Astrocyte (in vitro differentiated cells and primary cell): ENCODE results near the gene MST1. TPM values are rescaled to one million over a fixed set of nuclear protein-coding genes. Genes with fewer than 3 reads are reported as not detected.

Experiments used
- DNase-seq: peaks from one replicate; pipeline ENCODE4 v3.0.0-alpha.2; 2010; ENCODE audit warnings: low read depth
- FAIRE-seq: peaks from 2 replicates; lab custom pipeline; 2011; peaks lifted over from hg19 to GRCh38; lab: Jason Lieb, UNC
- H2AFZ ChIP-seq: 2 replicates; pipeline ENCODE4 v1.6.0; 2012; ENCODE audit warnings: low read depth, low read length, inconsistent platforms
- H3K27ac ChIP-seq: 2 replicates; pipeline ENCODE4 v1.5.1; 2011; ENCODE audit warnings: low read depth, low read length, inconsistent platforms
- H3K27me3 ChIP-seq: 2 replicates; pipeline ENCODE4 v1.6.0; 2011; ENCODE audit warnings: low read length, inconsistent platforms; ENCODE audit not compliant: insufficient read depth
- H3K36me3 ChIP-seq: 2 replicates; pipeline ENCODE4 v1.5.1; 2011; ENCODE audit warnings: low read length, inconsistent platforms; ENCODE audit not compliant: insufficient read depth
- H3K4me1 ChIP-seq: 2 replicates; pipeline ENCODE4 v1.5.1; 2011; ENCODE audit warnings: low read length, inconsistent platforms; ENCODE audit not compliant: insufficient read depth
- H3K4me2 ChIP-seq: 2 replicates; pipeline ENCODE4 v1.6.0; 2012; ENCODE audit warnings: low read length, inconsistent platforms
- H3K4me3 ChIP-seq: 2 replicates; pipeline ENCODE4 v1.5.1; 2011; ENCODE audit warnings: low read depth, mild to moderate bottlenecking, low read length, inconsistent platforms; ENCODE audit not compliant: insufficient read depth
- H3K79me2 ChIP-seq: 2 replicates; pipeline ENCODE4 v1.6.0; 2012; ENCODE audit warnings: mild to moderate bottlenecking, low read length, inconsistent platforms; ENCODE audit not compliant: insufficient read depth
- H3K9ac ChIP-seq: 2 replicates; pipeline ENCODE4 v1.6.0; 2012; ENCODE audit warnings: mild to moderate bottlenecking, low read length, inconsistent platforms
- H3K9me3 ChIP-seq: 2 replicates; pipeline ENCODE4 v1.5.1; 2012; ENCODE audit warnings: low read depth, mild to moderate bottlenecking, low read length, inconsistent platforms; ENCODE audit not compliant: insufficient read depth
- H4K20me1 ChIP-seq: 2 replicates; pipeline ENCODE4 v1.6.0; 2012; ENCODE audit warnings: low read length, inconsistent platforms; ENCODE audit not compliant: insufficient read depth
- H3K27ac Mint-ChIP-seq: one replicate; pipeline ENCODE4 v1.8.0; 2021; ENCODE audit warnings: mild to moderate bottlenecking, mixed read lengths; ENCODE audit not compliant: unreplicated experiment
- H3K27me3 Mint-ChIP-seq: one replicate; pipeline ENCODE4 v1.8.0; 2021; ENCODE audit warnings: low read depth, mixed read lengths; ENCODE audit not compliant: unreplicated experiment
- H3K36me3 Mint-ChIP-seq: one replicate; pipeline ENCODE4 v1.8.0; 2021; ENCODE audit warnings: low read depth, mixed read lengths; ENCODE audit not compliant: unreplicated experiment
- H3K4me1 Mint-ChIP-seq: one replicate; pipeline ENCODE4 v1.8.0; 2021; ENCODE audit warnings: low read depth, mixed read lengths; ENCODE audit not compliant: unreplicated experiment
- H3K4me3 Mint-ChIP-seq: one replicate; pipeline ENCODE4 v1.8.0; 2021; ENCODE audit warnings: mild to moderate bottlenecking, moderate library complexity, mixed read lengths; ENCODE audit not compliant: unreplicated experiment
- H3K9me3 Mint-ChIP-seq: one replicate; pipeline ENCODE4 v1.8.0; 2021; ENCODE audit warnings: mild to moderate bottlenecking, mixed read lengths; ENCODE audit not compliant: unreplicated experiment
- CTCF ChIP-seq: IDR thresholded peaks from 2 replicates; pipeline ENCODE4 v1.5.1; 2011; ENCODE audit warnings: low read depth, mild to moderate bottlenecking, inconsistent platforms, low read length, moderate library complexity; ENCODE audit not compliant: insufficient read depth
- EZH2 ChIP-seq: IDR thresholded peaks from 2 replicates; pipeline ENCODE4 v1.6.1; 2012; ENCODE audit warnings: mild to moderate bottlenecking, low read length, inconsistent platforms; ENCODE audit not compliant: insufficient read depth
- total RNA-seq: library from RNA; stranded (reverse); gene quantifications from 2 replicates; pipeline ENCODE4 v1.2.1, GENCODE V29; 2021

Gene MST1
- total RNA-seq, 1 donor from 2014 or later = 9.3 TPM

- no peak overlapping the region for H3K27ac ChIP-seq
- Mint-ChIP-seq H3K4me3 (no peak overlapping the region), H3K27me3 (peaks cover 29% of the 10 kb centered on the region), H3K4me1 (no peaks in the 10 kb centered on the region), H3K36me3 (peaks cover 2% of the 10 kb centered on the region), H3K27ac (no peak overlapping the region), H3K9me3 (no peaks in the 10 kb centered on the region)
- DNase-seq = no peak
- H3K4me3 ChIP-seq = no peak overlapping the region
- no peaks in the 10 kb centered on the region for H3K79me2 ChIP-seq
- no peaks in the 10 kb centered on the region for H3K9me3 ChIP-seq
- no peaks in the 10 kb centered on the region for H4K20me1 ChIP-seq
- no peaks in the 10 kb centered on the region for H3K4me1 ChIP-seq
- H3K27me3 ChIP-seq = peaks cover 2% of the 10 kb centered on the region
- H3K4me2 ChIP-seq = no peak overlapping the region
- no peak overlapping the region for H3K9ac ChIP-seq
- no peak for FAIRE-seq
- TF ChIP-seq CTCF = no peak
- no peak for TF ChIP-seq EZH2
- H2AFZ ChIP-seq = no peak overlapping the region
- H3K36me3 ChIP-seq = no peaks in the 10 kb centered on the region
Measured at GRCh38 chr3:49661281-49661680, 28.0 kb downstream of the MST1 start.

- TF ChIP-seq EZH2 (no peak), CTCF (no peak)
- Mint-ChIP-seq H3K27me3 (peaks cover 29% of the 10 kb centered on the region), H3K4me1 (no peaks in the 10 kb centered on the region), H3K4me3 (no peak overlapping the region), H3K36me3 (peaks cover 2% of the 10 kb centered on the region), H3K9me3 (no peaks in the 10 kb centered on the region), H3K27ac (no peak overlapping the region)
- Histone ChIP-seq H3K9me3 (no peaks in the 10 kb centered on the region), H3K36me3 (no peaks in the 10 kb centered on the region), H3K79me2 (no peaks in the 10 kb centered on the region), H3K9ac (no peak overlapping the region), H3K4me2 (no peak overlapping the region), H4K20me1 (no peaks in the 10 kb centered on the region), H3K4me3 (no peak overlapping the region), H3K27me3 (peaks cover 2% of the 10 kb centered on the region), H2AFZ (no peak overlapping the region), H3K27ac (no peak overlapping the region), H3K4me1 (no peaks in the 10 kb centered on the region)
- no peak for FAIRE-seq
- DNase-seq = no peak
Measured at GRCh38 chr3:49659756-49660155, 29.5 kb downstream of the MST1 start.

- Histone ChIP-seq H3K79me2 (no peaks in the 10 kb centered on the region), H3K4me2 (no peak overlapping the region), H2AFZ (no peak overlapping the region), H3K9ac (no peak overlapping the region), H3K9me3 (no peaks in the 10 kb centered on the region), H3K4me1 (no peaks in the 10 kb centered on the region), H3K27me3 (peaks cover 2% of the 10 kb centered on the region), H3K4me3 (no peak overlapping the region), H3K27ac (no peak overlapping the region), H3K36me3 (no peaks in the 10 kb centered on the region), H4K20me1 (no peaks in the 10 kb centered on the region)
- Mint-ChIP-seq H3K36me3 (peaks cover 2% of the 10 kb centered on the region), H3K4me3 (no peak overlapping the region), H3K4me1 (no peaks in the 10 kb centered on the region), H3K27me3 (peaks cover 37% of the 10 kb centered on the region), H3K9me3 (peaks cover 3% of the 10 kb centered on the region), H3K27ac (no peak overlapping the region)
- no peak for TF ChIP-seq EZH2
- TF ChIP-seq CTCF = no peak
- DNase-seq = no peak
- FAIRE-seq = no peak
Measured at GRCh38 chr3:49658711-49659110, 30.6 kb downstream of the MST1 start.
